Measurements from ENCODE around the gene ZNF787.
A peak's percentile ranks its signal among the peaks of the same experiment; 100 is the strongest.

ZNF787 gene

DNA sequence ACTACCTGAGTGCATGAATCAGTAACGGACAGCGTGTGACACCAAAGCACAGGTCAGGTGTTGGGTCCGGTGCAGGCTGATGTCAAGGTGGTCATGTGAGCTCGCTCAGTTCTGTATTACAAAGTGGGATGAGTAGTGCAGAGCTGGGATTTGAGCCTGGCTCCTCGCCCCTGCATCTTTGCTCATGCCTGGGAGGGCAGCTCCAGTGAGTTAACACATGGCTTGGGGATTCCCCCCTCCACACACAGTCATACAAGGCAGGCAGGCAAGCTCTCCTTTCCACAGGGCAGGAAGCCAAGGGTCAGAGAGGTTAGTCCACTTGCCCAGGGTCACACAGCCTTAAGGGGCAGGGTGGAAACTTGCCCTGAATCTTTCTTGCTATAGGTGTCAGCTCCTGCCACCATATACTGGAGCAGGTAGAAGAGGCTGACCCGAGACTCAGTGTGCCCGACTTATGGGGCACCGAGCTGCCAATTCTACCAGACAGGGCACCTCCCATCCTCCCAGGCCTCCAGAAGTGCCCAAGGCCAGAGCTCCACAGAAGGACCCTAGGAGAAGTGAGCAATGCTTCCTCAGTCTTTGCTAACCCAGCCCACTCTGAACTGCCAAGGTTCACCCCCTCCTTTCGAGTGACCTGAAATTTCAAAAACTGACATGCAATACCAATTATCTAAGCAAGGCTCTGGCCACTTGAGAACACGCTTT lies 35.4 kb downstream of the ZNF787 start:
- no peak for DNase-seq

- DNase-seq, result no peak
These were observed 36.1 kb downstream of the ZNF787 start for GRCh38 chr19:56084835-56085536.

- DNase-seq, result no peak
These were observed 37.4 kb downstream of the ZNF787 start for GRCh38 chr19:56083668-56084067.

DNA sequence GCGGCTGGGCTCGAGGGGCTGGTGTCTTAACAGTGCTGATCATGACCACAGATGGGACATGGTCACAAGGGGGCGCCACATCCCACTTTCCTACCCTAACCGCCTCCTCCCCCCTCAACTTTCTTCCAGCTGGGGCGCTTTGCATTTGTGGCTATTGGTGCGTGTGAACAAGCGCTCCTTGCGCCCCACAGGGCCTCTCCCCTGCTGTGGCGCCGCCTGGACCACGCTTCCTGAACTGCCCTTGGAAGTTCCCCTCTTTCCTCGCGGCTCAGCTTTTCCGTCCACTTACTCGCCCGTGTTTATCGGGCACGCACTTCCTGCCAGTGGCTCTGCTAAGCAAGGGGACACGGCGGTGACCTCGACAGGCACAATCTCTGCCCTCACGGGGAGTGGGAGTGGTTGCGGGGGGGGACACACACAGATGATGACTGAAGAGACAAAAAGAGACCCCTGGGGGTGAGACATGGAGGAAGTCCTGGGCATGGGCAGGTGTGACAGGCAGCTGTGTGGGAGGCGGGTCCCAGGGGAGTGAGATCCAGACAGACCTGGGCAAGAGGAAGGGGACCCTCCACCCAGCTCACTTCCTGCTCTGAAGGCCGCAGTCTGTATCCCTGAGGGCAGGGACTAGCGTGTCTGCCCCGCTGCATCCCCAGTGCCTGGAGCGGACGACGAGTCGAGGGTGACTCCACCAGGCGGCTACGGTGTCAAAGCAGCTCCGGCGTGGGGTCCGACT lies 40.3 kb downstream of the ZNF787 start:
- peak; percentile 78 for DNase-seq

GRCh38 chr19:56079609-56080008 lies 41.5 kb downstream of the ZNF787 start:
- DNase-seq, result no peak

GRCh38 chr19:56076498-56076897 lies 44.6 kb downstream of the ZNF787 start:
- DNase-seq, result peak; percentile 4

GRCh38 chr19:56071151-56071550 lies 49.9 kb downstream of the ZNF787 start:
- peak; percentile 19 for DNase-seq

DNA sequence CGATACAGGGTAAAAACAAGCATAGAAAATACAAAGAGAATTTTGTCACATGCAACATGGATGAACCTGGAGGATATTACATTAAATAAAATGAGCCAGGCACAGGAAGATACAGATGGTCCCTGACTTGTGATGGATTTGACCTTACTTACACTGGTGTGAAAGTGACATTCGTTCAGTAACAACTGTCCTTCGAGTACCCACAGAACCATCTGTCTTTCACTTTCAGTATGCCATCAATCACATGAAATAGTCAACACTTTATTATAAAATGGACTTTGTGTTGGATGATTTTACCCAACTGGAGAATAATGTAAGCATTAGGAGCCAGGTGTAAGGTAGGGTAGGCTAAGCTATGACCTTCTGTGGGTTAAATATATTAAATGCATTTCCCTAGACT lies 51.5 kb downstream of the ZNF787 start:
- DNase-seq, result no peak

DNA sequence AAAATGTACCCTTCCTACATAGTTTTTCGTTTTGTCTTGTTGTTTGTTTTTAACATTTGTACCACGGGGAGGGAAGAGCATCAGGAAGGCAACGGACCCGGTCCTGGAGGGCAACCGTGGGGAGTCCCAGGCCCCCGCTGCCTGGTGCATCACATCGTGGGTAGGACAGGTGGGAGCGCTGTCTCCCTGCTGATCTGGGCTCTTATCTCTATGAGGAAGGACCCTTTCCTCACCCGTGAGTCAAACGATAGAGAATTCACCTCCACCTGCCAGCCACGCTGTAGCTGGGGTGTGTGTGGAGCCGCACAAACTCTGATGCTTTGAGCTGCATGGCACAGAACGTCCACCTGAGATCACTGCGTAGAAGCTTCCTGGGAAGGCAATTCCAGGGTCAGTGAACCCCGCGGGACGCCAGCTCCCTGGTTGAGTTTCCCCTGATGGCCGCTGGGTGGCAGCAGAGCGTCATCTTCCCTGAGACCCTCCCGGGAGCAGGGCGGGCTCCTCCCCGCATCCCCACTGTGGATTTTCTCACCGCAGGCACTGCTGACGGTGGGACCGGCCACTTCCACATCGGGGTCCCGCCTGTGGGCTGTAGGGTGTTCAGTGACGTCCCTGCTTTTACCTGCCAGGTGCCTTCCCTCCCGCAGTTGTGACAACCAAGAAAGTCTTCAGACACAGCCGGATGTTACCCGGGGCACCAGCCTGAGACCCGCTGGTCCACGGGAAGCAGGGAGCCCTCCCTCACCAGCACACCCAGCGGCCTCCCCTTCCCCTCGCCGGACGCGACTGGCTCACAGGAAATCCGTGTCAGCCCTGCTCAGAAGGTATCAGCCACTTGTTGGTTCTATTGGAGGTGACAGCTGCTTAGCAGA lies 54.7 kb downstream of the ZNF787 start:
- DNase-seq, result peak; percentile 42

- no peak for DNase-seq
These were observed 67.5 kb downstream of the ZNF787 start for GRCh38 chr19:56053596-56053995.
